ENCODE results near the gene GCC2.
A peak's percentile ranks its signal among the peaks of the same experiment; 100 is the strongest.
"Not testable (repeated sequence)": the region's sequence is repeated elsewhere in the genome, so short reads cannot be mapped to it uniquely, and the experiment has no call there.

The GCC2 gene

DNA sequence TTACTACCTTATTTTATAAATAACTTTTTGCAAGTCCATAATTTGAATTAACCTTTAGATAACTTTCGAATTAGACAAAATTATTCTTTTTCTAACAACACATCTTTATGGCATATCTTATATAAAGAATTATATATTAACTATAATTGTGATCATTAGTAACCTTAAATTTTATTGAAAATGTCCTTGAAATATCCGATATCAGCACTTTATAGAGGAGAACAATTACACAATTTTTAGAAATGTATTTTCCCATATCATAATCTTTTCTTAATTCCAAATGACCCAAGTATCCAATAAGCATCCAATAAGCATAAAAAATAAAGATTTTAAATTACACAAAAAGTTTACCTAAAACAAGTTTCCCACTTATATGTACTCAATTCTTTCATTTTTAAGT lies 7.3 kb upstream of the GCC2 start:
- Histone ChIP-seq H3K27ac (ENCODE audit: low read depth, low read length, severe bottlenecking) (no peak overlapping the region), H3K36me3 (ENCODE audit: control insufficient read depth, insufficient read depth, low read length) (no peaks in the 10 kb centered on the region), H3K4me3 (ENCODE audit: extremely low read depth, insufficient read depth, low read length, poor library complexity, severe bottlenecking) (no peak overlapping the region), H3K9me3 (ENCODE audit: control insufficient read depth, low read length) (peaks cover 10% of the 10 kb centered on the region), H3K4me1 (ENCODE audit: control insufficient read depth, insufficient read depth, low read length, poor library complexity, severe bottlenecking) (no peaks in the 10 kb centered on the region)
- no CpG with 5 or more reads among the region's 2 CpGs for WGBS, 2 experiments (ENCODE audit: insufficient coverage in 2 of 2)

DNA sequence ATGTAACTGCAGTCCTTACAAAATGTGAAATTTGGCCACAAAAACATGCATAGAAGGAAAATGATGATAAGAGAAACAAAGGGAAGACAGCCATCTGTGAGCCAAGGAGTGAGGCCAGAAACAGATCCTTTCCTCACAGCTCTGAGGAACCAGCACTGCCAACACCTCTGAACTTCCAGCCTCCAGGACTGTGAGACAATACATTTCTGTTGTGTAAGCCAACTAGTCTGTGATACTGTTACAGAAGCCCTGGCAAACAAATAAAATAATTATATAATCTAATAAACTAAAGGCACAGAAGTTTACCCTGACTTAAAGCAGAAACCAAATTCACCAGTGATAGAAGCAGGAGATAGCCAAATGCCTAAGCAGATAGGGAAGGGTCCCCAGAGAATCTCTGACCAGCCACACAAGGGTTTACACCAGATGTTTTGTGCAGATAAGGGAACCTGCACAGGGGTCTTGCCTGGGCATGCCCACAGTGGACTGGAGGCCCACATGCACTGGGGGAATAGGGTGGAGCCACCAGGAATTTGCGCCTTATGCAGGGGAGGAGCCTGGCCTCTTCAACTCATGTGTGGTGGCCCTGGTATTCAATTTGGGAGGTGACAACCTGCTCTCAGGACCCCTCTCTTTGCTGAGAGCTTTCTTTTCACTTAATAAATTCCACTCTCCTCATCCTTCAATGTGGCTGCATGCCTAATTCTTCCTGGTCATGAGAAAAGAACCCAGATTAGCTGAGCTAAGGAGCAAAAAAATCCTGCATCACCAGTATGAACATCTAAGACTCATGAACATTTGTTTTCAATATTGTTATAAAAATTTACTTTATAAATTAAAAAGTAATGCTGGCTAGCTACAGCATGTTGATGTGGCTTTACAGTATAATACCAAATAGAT lies 3.8 kb upstream of the GCC2 start:
- H3K4me1 ChIP-seq (ENCODE audit: control insufficient read depth, insufficient read depth, low read length, poor library complexity, severe bottlenecking): no peaks in the 10 kb centered on the region
- 88% methylated on average over 1 of the region's 1 CpG; no CpG with 5 or more reads in 1 of the 2 experiments for WGBS, 2 experiments (ENCODE audit: insufficient coverage in 2 of 2)
- H3K9me3 ChIP-seq (ENCODE audit: control insufficient read depth, low read length): peaks cover 10% of the 10 kb centered on the region
- H3K36me3 ChIP-seq (ENCODE audit: control insufficient read depth, insufficient read depth, low read length): no peaks in the 10 kb centered on the region
- no peak overlapping the region for H3K4me3 ChIP-seq (ENCODE audit: extremely low read depth, insufficient read depth, low read length, poor library complexity, severe bottlenecking)
- peak overlapping the region; percentile 84 for H3K27ac ChIP-seq (ENCODE audit: low read depth, low read length, severe bottlenecking)

DNA sequence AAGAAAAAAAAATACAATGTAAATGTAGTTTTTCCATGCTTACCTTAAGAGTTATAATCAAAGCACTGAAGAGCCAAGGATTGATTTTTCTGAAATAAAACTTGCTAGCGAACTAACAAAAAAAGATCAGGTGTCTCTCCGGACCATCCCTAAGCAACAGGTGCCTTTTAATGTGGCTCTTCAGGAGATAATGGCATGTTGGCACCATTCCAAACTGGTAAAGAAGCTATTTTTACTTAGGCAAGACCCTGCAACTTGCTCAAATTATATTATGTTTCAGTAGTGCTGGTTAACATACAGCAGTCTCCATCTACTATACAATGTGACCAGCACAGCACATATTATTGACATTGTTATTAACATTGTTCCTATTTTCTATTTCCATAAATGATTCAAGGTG lies 2.3 kb upstream of the GCC2 start:
- Histone ChIP-seq H3K4me1 (ENCODE audit: control insufficient read depth, insufficient read depth, low read length, poor library complexity, severe bottlenecking) (no peaks in the 10 kb centered on the region), H3K9me3 (ENCODE audit: control insufficient read depth, low read length) (peaks cover 10% of the 10 kb centered on the region), H3K27ac (ENCODE audit: low read depth, low read length, severe bottlenecking) (no peak overlapping the region), H3K36me3 (ENCODE audit: control insufficient read depth, insufficient read depth, low read length) (peaks cover 5% of the 10 kb centered on the region), H3K4me3 (ENCODE audit: extremely low read depth, insufficient read depth, low read length, poor library complexity, severe bottlenecking) (no peak overlapping the region)
- 97 to 100% methylated on average over 1 to 2 of the region's 2 CpGs for WGBS, 2 experiments (ENCODE audit: insufficient coverage in 2 of 2)

DNA sequence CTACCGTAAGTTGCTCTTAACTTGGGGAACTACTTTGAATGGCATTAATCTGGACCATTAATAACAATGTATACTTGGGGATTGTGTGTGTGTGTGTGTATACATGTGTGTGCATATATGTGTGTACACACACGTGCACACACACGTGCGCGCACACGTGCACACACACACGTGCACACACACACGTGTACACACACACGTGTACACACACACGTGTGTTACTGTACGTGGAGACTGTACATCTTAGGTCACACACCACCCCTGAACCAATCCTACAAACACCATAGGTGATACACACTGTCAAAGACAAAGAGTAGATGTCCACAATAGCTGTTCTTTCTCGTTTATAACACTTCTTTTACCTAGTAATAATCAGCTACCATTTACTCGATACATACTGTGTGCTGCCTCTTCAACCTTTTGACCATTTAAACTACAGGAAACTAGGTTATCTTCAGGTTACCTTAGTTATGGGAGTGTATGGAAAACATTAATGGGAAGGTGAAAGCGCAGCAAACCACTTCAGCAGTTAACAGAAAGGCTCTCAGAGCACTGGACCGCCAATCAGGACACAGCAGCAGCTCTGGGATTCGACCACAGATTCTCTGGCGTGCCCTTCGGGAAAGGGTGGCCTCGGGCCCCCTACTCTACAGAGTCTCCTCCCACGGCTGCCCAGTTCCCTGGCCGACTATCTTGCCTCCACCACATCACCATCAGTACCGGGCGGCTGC lies 894 bp upstream of the GCC2 start:
- no peaks in the 10 kb centered on the region for H3K4me1 ChIP-seq (ENCODE audit: control insufficient read depth, insufficient read depth, low read length, poor library complexity, severe bottlenecking)
- peak overlapping the region; percentile 77 for H3K4me3 ChIP-seq (ENCODE audit: extremely low read depth, insufficient read depth, low read length, poor library complexity, severe bottlenecking)
- peaks cover 19% of the 10 kb centered on the region for H3K36me3 ChIP-seq (ENCODE audit: control insufficient read depth, insufficient read depth, low read length)
- peaks cover 10% of the 10 kb centered on the region for H3K9me3 ChIP-seq (ENCODE audit: control insufficient read depth, low read length)
- H3K27ac ChIP-seq (ENCODE audit: low read depth, low read length, severe bottlenecking): peak overlapping the region; percentile 97
- 26 to 39% methylated on average over 14 to 17 of the region's 23 CpGs for WGBS, 2 experiments (ENCODE audit: insufficient coverage in 2 of 2)

DNA sequence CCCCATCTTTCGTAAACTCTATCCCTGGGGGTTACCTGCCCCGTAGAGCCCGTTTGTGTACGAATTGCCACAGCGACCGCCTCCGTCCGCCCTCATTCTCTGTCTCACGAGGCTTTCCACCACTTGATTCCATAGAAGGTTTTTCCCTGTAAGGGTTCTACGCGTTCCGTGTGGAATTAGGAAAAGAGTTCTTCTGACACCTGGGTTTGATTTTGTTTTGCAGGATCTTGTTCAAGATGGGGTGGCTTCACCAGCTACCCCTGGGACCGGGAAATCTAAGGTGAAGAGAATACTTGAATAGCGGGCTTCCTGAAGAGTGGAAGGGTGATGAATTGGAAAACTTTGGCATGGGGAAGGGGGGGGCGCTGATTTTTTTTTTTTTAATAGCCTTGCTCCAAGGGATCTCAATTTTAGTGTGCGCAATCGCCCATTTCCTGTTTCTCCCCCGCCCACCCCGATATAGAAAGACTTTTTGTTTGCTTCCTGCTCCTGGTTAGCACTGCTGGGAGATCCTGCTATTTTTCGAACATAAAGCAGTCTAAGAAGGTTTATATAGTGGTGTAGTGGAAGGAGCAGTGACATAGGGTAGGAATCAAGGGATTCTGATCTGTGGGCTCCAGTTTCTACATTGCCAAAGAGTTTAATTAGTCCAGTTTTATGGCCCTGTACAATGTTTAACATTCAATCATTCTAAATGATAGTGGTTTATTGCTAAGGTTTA lies 564 bp downstream of the GCC2 start:
- H3K4me1 ChIP-seq (ENCODE audit: control insufficient read depth, insufficient read depth, low read length, poor library complexity, severe bottlenecking): no peaks in the 10 kb centered on the region
- H3K4me3 ChIP-seq (ENCODE audit: extremely low read depth, insufficient read depth, low read length, poor library complexity, severe bottlenecking): peak overlapping the region; percentile 77
- peaks cover 34% of the 10 kb centered on the region for H3K36me3 ChIP-seq (ENCODE audit: control insufficient read depth, insufficient read depth, low read length)
- 0 to 1% methylated on average over 7 to 12 of the region's 20 CpGs for WGBS, 2 experiments (ENCODE audit: insufficient coverage in 2 of 2)
- H3K27ac ChIP-seq (ENCODE audit: low read depth, low read length, severe bottlenecking): peak overlapping the region; percentile 97
- H3K9me3 ChIP-seq (ENCODE audit: control insufficient read depth, low read length): no peaks in the 10 kb centered on the region

DNA sequence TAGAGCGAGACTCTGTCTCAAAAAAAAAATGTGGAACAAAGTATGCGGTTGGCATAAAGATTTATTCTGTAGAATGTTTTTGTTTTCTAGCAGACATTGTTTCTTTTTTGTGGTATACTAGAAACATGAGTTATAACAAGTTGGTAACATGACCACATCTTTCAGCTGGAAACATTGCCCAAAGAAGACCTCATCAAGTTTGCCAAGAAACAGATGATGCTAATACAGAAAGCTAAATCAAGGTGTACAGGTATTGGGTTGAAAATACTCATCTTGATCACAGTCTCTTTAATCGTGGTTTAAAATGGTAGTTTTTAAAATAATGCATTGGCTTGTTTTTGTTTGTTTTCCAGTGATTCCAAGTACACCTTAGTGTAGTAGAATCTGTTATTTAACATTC lies 1.9 kb downstream of the GCC2 start:
- Histone ChIP-seq H3K27ac (ENCODE audit: low read depth, low read length, severe bottlenecking) (no peak overlapping the region), H3K4me3 (ENCODE audit: extremely low read depth, insufficient read depth, low read length, poor library complexity, severe bottlenecking) (no peak overlapping the region), H3K36me3 (ENCODE audit: control insufficient read depth, insufficient read depth, low read length) (peaks cover 47% of the 10 kb centered on the region), H3K9me3 (ENCODE audit: control insufficient read depth, low read length) (no peaks in the 10 kb centered on the region), H3K4me1 (ENCODE audit: control insufficient read depth, insufficient read depth, low read length, poor library complexity, severe bottlenecking) (no peaks in the 10 kb centered on the region)
- 88 to 100% methylated on average over 2 to 3 of the region's 3 CpGs for WGBS, 2 experiments (ENCODE audit: insufficient coverage in 2 of 2)

DNA sequence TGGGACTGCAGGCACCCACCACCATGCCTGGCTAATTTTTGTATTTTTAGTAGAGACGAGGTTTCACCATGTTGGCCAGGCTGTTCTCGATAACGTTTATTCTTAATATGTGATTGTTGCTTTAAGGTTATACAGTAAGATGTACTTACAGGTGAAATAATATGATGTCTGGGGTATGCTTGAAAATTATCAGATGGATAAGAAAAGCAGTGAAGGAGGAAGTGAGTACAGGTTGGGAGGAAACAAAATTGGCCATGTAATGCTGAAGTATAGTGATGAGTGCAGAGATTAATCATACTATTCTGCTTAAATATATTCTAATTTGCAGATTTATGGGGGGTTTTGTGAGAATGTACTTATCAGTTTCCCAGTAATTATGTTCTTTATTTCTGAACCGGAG lies 3.0 kb downstream of the GCC2 start:
- WGBS, 2 experiments (ENCODE audit: insufficient coverage in 2 of 2): 73 to 93% methylated on average over 3 of the region's 4 CpGs
- H3K36me3 ChIP-seq (ENCODE audit: control insufficient read depth, insufficient read depth, low read length): peaks cover 58% of the 10 kb centered on the region
- no peaks in the 10 kb centered on the region for H3K9me3 ChIP-seq (ENCODE audit: control insufficient read depth, low read length)
- H3K4me1 ChIP-seq (ENCODE audit: control insufficient read depth, insufficient read depth, low read length, poor library complexity, severe bottlenecking): no peaks in the 10 kb centered on the region
- no peak overlapping the region for H3K27ac ChIP-seq (ENCODE audit: low read depth, low read length, severe bottlenecking)
- H3K4me3 ChIP-seq (ENCODE audit: extremely low read depth, insufficient read depth, low read length, poor library complexity, severe bottlenecking): no peak overlapping the region

DNA sequence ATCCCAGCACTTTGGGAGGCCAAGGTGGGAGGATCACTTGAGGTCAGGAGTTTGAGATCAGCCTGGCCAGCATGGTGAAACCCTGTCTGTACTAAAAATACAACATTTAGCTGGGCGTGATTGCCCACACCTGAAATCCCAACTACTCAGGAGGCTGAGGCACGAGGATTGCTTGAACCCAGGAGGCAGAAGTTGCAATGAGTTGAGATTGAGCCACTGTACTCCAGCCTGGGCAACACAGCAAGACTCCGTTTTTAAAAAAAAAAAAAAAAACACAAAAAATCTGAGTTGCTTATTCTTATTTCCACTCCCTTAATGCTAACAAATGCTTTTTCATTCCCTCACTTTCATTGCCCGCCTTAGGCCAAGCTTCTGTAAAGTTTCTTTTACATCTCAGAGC lies 4.5 kb downstream of the GCC2 start:
- 92 to 100% methylated on average over 2 of the region's 4 CpGs for WGBS, 2 experiments (ENCODE audit: insufficient coverage in 2 of 2)
- not testable (repeated sequence) for H3K27ac ChIP-seq (ENCODE audit: low read depth, low read length, severe bottlenecking); H3K4me1 ChIP-seq (ENCODE audit: control insufficient read depth, insufficient read depth, low read length, poor library complexity, severe bottlenecking); H3K4me3 ChIP-seq (ENCODE audit: extremely low read depth, insufficient read depth, low read length, poor library complexity, severe bottlenecking); H3K9me3 ChIP-seq (ENCODE audit: control insufficient read depth, low read length)
- peaks cover 71% of the 10 kb centered on the region for H3K36me3 ChIP-seq (ENCODE audit: control insufficient read depth, insufficient read depth, low read length)

DNA sequence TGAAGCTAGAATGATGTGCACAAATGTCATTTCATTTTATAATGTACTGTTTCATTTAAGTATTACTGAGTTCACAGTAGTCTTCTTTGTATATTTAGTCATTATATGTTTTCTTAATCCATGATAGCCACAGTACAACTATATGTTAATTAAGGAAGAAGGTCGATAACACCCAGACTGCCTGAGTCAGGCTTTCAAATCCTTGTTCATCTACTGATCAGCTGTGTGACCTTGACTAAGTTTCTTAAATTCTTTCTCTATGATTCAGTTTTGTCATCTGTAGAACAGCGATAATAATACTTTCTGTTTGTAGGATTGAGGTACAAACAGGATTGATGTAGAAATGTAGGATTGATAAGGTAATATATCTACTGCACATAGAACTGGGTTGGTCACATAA lies 5.4 kb downstream of the GCC2 start:
- Histone ChIP-seq H3K9me3 (ENCODE audit: control insufficient read depth, low read length) (peaks cover 7% of the 10 kb centered on the region), H3K4me3 (ENCODE audit: extremely low read depth, insufficient read depth, low read length, poor library complexity, severe bottlenecking) (no peak overlapping the region), H3K27ac (ENCODE audit: low read depth, low read length, severe bottlenecking) (no peak overlapping the region), H3K4me1 (ENCODE audit: control insufficient read depth, insufficient read depth, low read length, poor library complexity, severe bottlenecking) (no peaks in the 10 kb centered on the region), H3K36me3 (ENCODE audit: control insufficient read depth, insufficient read depth, low read length) (peaks cover 77% of the 10 kb centered on the region)
- no CpG with 5 or more reads among the region's 2 CpGs for WGBS, 2 experiments (ENCODE audit: insufficient coverage in 2 of 2)

DNA sequence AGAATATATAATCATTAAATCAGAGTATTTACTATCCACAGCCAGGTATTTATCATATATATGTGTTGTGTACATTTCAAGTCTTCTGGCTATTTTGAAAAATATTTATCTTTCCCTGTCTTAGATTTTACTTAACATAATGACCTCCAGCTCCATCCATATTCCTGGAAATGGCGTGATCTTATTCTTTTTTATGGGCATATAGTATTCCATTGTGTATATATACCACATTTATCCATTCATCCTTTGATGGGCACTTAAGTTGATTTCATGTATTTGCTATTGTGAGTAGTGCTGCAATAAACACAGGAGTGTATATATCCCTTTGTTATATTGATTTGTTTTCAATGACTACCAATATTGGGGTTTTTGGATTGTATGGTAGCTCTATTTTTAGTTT lies 6.6 kb downstream of the GCC2 start:
- Histone ChIP-seq H3K27ac (ENCODE audit: low read depth, low read length, severe bottlenecking) (no peak overlapping the region), H3K9me3 (ENCODE audit: control insufficient read depth, low read length) (peaks cover 7% of the 10 kb centered on the region), H3K36me3 (ENCODE audit: control insufficient read depth, insufficient read depth, low read length) (peaks cover 88% of the 10 kb centered on the region), H3K4me1 (ENCODE audit: control insufficient read depth, insufficient read depth, low read length, poor library complexity, severe bottlenecking) (no peaks in the 10 kb centered on the region), H3K4me3 (ENCODE audit: extremely low read depth, insufficient read depth, low read length, poor library complexity, severe bottlenecking) (no peak overlapping the region)
- no CpG with 5 or more reads among the region's 1 CpG for WGBS, 2 experiments (ENCODE audit: insufficient coverage in 2 of 2)
